Hepatocyte (in vitro differentiated cells): ENCODE data around the gene CDK6. TPM values are rescaled to one million over a fixed set of nuclear protein-coding genes. Genes with fewer than 3 reads are reported as not detected.

Experiments used
- DNase-seq: peaks from one replicate; pipeline ENCODE4 v3.0.0-alpha.2; 2016; ENCODE audit warnings: low spot score
- H2AFZ ChIP-seq: fragments of 200-600 bp; sonication (generic); 2 replicates; pipeline ENCODE4 v1.6.0; 2016; ENCODE audit warnings: antibody characterized with exemption, mild to moderate bottlenecking
- H3K27ac ChIP-seq: fragments of 200-600 bp; sonication (generic); 2 replicates; pipeline ENCODE4 v1.5.1; 2016; ENCODE audit warnings: mild to moderate bottlenecking
- H3K27me3 ChIP-seq: fragments of 200-600 bp; sonication (generic); 2 replicates; pipeline ENCODE4 v1.6.1; 2016
- H3K36me3 ChIP-seq: fragments of 200-600 bp; sonication (generic); replicated peaks from 2 replicates; pipeline ENCODE4 v1.5.1; 2016; ENCODE audit warnings: low read depth; ENCODE audit not compliant: insufficient read depth
- H3K4me1 ChIP-seq: fragments of 200-600 bp; sonication (generic); 2 replicates; pipeline ENCODE4 v1.5.1; 2016; ENCODE audit warnings: mild to moderate bottlenecking, moderate library complexity; ENCODE audit not compliant: insufficient read depth
- H3K4me2 ChIP-seq: fragments of 200-600 bp; sonication (generic); 2 replicates; pipeline ENCODE4 v1.6.0; 2016
- H3K4me3 ChIP-seq: fragments of 200-600 bp; sonication (generic); 2 replicates; pipeline ENCODE4 v1.5.1; 2016; ENCODE audit warnings: mild to moderate bottlenecking
- H3K79me2 ChIP-seq: fragments of 200-600 bp; sonication (generic); 2 replicates; pipeline ENCODE4 v1.6.0; 2017; ENCODE audit warnings: mild to moderate bottlenecking
- H3K9me2 ChIP-seq: fragments of 200-600 bp; sonication (generic); replicated peaks from 2 replicates; pipeline ENCODE4 v1.6.0; 2017; ENCODE audit warnings: mild to moderate bottlenecking; ENCODE audit not compliant: insufficient read depth
- H3K9me3 ChIP-seq: fragments of 200-600 bp; sonication (generic); 2 replicates; pipeline ENCODE4 v1.5.1; 2016; ENCODE audit warnings: low read depth, mild to moderate bottlenecking
- H4K20me1 ChIP-seq: fragments of 200-600 bp; sonication (generic); 2 replicates; pipeline ENCODE4 v1.6.0; 2016; ENCODE audit warnings: mild to moderate bottlenecking; ENCODE audit not compliant: insufficient read depth, poor library complexity, severe bottlenecking
- EZH2 ChIP-seq: fragments of 200-600 bp; sonication (generic); IDR thresholded peaks from 2 replicates; pipeline ENCODE4 v1.6.1; 2016; ENCODE audit warnings: antibody characterized with exemption, mild to moderate bottlenecking, borderline replicate concordance
- EZH2phosphoT487 ChIP-seq: fragments of 200-600 bp; sonication (generic); IDR thresholded peaks from one replicate; pipeline ENCODE4 v1.6.1; 2018; ENCODE audit warnings: antibody characterized with exemption, mild to moderate bottlenecking, low read depth, moderate library complexity; ENCODE audit not compliant: unreplicated experiment, severe bottlenecking
- WGBS: methylation state at CpG from one replicate; pipeline ENCODE4 v1.1.6; 2016; ENCODE audit warnings: low lambda C conversion rate; ENCODE audit errors: missing lambda C conversion rate; 5-methylcytosine and 5-hydroxymethylcytosine counted together
- polyA plus RNA-seq: library from polyadenylated mRNA; unstranded; fragments of >200 nt; fragmentation: Nextera tagmentation; extraction: Ambion mirVana; gene quantifications from 2 replicates; pipeline ENCODE4 v1.2.1, GENCODE V29; 2016
- total RNA-seq: library from RNA; depleted of rRNA; stranded (reverse); fragments of >200 nt; gene quantifications from 2 replicates; pipeline ENCODE4 v1.2.3, GENCODE V29; 2014
- TF ChIP-seq, protein P1 (sequence below): fragments of 200-600 bp; sonication (generic); IDR thresholded peaks from 2 replicates; pipeline ENCODE4 v1.5.1; 2016; ENCODE audit warnings: antibody characterized with exemption, mild to moderate bottlenecking; ENCODE audit not compliant: poor library complexity

The CDK6 gene
- total and polyA plus RNA-seq, 2 experiments from 2014 or later = 18.7 to 64.5 TPM

DNA sequence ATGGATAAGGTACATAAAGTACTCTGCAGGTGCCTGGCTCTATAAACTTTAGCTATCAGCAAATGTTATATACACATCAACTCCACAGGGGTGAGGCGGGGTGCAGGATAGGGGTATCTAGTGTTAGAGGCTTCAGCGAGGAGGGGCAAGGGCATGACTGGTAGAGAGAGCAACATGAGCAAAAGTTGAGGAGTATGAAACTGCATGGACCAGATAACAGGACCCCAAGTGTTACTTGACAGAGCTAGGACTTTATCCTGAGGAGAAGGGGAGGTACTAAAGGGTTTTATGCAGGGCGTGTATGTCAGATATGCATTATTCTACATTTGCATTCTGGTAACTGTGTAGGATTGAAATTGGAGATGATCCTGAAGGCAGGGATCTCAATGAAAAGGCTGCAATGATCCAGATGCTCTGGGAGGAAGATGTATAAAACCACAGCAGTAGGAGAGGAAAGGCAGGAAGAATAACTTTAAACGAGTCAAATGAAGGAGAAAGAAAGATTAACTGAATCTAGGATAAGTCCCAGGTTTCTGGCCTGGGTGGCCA, 136.3 kb downstream of the CDK6 start:
- no peaks in the 10 kb centered on the region for H3K36me3 ChIP-seq
- H2AFZ ChIP-seq = no peak overlapping the region
- DNase-seq = no peak
- TF ChIP-seq EZH2 = no peak
- TF ChIP-seq, protein P1, sequence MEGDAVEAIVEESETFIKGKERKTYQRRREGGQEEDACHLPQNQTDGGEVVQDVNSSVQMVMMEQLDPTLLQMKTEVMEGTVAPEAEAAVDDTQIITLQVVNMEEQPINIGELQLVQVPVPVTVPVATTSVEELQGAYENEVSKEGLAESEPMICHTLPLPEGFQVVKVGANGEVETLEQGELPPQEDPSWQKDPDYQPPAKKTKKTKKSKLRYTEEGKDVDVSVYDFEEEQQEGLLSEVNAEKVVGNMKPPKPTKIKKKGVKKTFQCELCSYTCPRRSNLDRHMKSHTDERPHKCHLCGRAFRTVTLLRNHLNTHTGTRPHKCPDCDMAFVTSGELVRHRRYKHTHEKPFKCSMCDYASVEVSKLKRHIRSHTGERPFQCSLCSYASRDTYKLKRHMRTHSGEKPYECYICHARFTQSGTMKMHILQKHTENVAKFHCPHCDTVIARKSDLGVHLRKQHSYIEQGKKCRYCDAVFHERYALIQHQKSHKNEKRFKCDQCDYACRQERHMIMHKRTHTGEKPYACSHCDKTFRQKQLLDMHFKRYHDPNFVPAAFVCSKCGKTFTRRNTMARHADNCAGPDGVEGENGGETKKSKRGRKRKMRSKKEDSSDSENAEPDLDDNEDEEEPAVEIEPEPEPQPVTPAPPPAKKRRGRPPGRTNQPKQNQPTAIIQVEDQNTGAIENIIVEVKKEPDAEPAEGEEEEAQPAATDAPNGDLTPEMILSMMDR = no peak
- no peak for TF ChIP-seq EZH2phosphoT487
- H3K9me3 ChIP-seq = no peaks in the 10 kb centered on the region
- WGBS = 82% methylated on average over 4 of the region's 4 CpGs
- H3K27me3 ChIP-seq = no peaks in the 10 kb centered on the region
- no peaks in the 10 kb centered on the region for H3K9me2 ChIP-seq
- peaks cover 38% of the 10 kb centered on the region for H3K4me1 ChIP-seq
- peaks cover 3% of the 10 kb centered on the region for H4K20me1 ChIP-seq
- H3K79me2 ChIP-seq = peaks cover 41% of the 10 kb centered on the region
- H3K4me2 ChIP-seq = no peak overlapping the region
- peak overlapping the region; percentile 77 for H3K27ac ChIP-seq
- H3K4me3 ChIP-seq = no peak overlapping the region

DNA sequence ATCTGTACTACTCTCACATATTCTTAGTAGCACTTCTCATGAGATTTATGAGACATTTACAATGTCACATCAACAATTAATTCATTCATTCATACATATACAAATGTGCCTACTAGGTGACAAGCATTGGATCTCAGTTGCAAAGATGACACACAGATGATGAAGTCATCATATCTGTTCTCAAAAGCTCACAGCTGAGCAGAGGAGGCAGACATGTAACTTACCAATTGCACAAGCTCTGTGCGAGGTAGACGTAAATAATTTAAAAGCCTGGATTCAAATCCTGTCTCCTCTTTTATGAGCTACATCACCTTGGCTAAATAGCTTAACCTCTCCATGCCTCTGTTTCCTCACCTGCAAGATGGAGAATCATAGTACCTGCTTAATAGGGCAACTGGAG, 136.8 kb downstream of the CDK6 start:
- Histone ChIP-seq H3K79me2 (peaks cover 40% of the 10 kb centered on the region), H3K4me2 (no peak overlapping the region), H3K4me1 (peaks cover 41% of the 10 kb centered on the region), H3K9me3 (no peaks in the 10 kb centered on the region), H2AFZ (no peak overlapping the region), H4K20me1 (peaks cover 3% of the 10 kb centered on the region), H3K27me3 (no peaks in the 10 kb centered on the region), H3K9me2 (no peaks in the 10 kb centered on the region), H3K27ac (peak overlapping the region; percentile 77), H3K36me3 (no peaks in the 10 kb centered on the region), H3K4me3 (no peak overlapping the region)
- no peak for TF ChIP-seq EZH2
- TF ChIP-seq, protein P1 = no peak
- no peak for TF ChIP-seq EZH2phosphoT487
- WGBS = 70% methylated on average over 2 of the region's 2 CpGs
- DNase-seq = no peak

DNA sequence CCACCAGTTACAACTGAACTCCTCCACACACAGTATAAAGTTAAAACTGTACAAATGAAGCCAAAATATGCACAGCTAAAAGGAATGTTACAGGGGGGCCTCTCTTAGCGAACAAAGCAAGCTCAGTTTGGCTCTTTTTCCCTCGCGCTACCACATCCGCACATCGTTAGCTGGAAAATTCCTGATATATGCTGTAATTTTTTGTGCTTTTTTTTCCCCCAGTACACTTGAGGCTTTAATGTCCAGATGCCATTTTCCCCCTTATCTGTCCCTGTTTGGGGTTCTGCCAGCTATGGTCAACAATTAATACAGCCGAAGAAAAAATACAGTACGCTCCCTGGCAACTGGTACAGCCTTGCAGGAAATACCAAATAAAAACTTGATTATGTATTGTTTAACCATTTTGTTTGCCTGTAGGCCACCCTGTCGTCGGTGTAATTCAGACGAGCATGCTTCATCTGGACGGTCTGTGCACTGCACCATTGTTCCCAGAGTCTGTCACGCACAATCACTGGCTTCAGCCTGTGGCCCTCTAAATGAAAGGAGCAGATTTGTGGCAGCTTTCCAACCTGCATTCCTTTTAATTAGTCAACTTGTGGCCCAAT, 138.0 kb downstream of the CDK6 start:
- H3K9me3 ChIP-seq = no peaks in the 10 kb centered on the region
- no peaks in the 10 kb centered on the region for H3K36me3 ChIP-seq
- peaks cover 37% of the 10 kb centered on the region for H3K79me2 ChIP-seq
- H3K9me2 ChIP-seq = no peaks in the 10 kb centered on the region
- H3K27ac ChIP-seq = peak overlapping the region; percentile 77
- H3K4me1 ChIP-seq = peaks cover 46% of the 10 kb centered on the region
- H3K27me3 ChIP-seq = no peaks in the 10 kb centered on the region
- DNase-seq = peak; percentile 49
- TF ChIP-seq, protein P1 = no peak
- no peak for TF ChIP-seq EZH2
- TF ChIP-seq EZH2phosphoT487 = no peak
- peaks cover 3% of the 10 kb centered on the region for H4K20me1 ChIP-seq
- WGBS = 22% methylated on average over 12 of the region's 12 CpGs
- H3K4me2 ChIP-seq = peak overlapping the region; percentile 71
- H3K4me3 ChIP-seq = no peak overlapping the region
- H2AFZ ChIP-seq = no peak overlapping the region
